GM12878 (cell line): Measurements from ENCODE around the gene USO1. TPM values are rescaled to one million over a fixed set of nuclear protein-coding genes. Genes with fewer than 3 reads are reported as not detected.

Source experiments
- CHD1 ChIP-seq: IDR thresholded peaks from 2 replicates; pipeline ENCODE4 v1.6.1; 2012; ENCODE audit warnings: low read depth, low read length, improper control_type of control experiment
- HDAC2 ChIP-seq: fragments of 200-600 bp; sonication (generic); IDR thresholded peaks from 2 replicates; pipeline ENCODE4 v1.6.1; 2017
- KAT2A ChIP-seq: conservative IDR thresholded peaks from 2 replicates; pipeline ENCODE4 v1.6.1; 2011; ENCODE audit warnings: low read depth, low read length; ENCODE audit not compliant: control insufficient read depth
- MTA3 ChIP-seq: IDR thresholded peaks from 2 replicates; pipeline ENCODE4 v1.6.1; 2012; ENCODE audit warnings: low read length, inconsistent platforms, borderline replicate concordance
- NKRF ChIP-seq: fragments of 450-650 bp; conservative IDR thresholded peaks from 2 replicates; pipeline ENCODE4 v1.6.1; 2017; ENCODE audit warnings: mild to moderate bottlenecking, moderate library complexity
- SMAD1 ChIP-seq: fragments of 450-650 bp; IDR thresholded peaks from 2 replicates; pipeline ENCODE4 v1.6.1; 2018; ENCODE audit warnings: mild to moderate bottlenecking, low read depth; ENCODE audit not compliant: partially characterized antibody
- YBX1 ChIP-seq: fragments of 450-650 bp; IDR thresholded peaks from 2 replicates; pipeline ENCODE4 v1.6.1; 2016; ENCODE audit warnings: antibody characterized with exemption
- YY1 ChIP-seq: IDR thresholded peaks from 2 replicates; pipeline ENCODE4 v1.6.1; 2011; ENCODE audit warnings: low read depth, mild to moderate bottlenecking, low read length
- ZNF207 ChIP-seq: fragments of 450-650 bp; IDR thresholded peaks from 2 replicates; pipeline ENCODE4 v1.6.1; 2014; ENCODE audit warnings: antibody characterized with exemption, mild to moderate bottlenecking, borderline replicate concordance
- polyA plus RNA-seq, 11 experiments: library from polyadenylated mRNA; depleted of rRNA in 4 of 11; unstranded in 6 of 11; stranded (reverse) in 5 of 11; fragments of >200 nt; fragmentation: Nextera tagmentation in 4 of 11; fragmentation: Illumina TruSeq in 1 of 11; extraction: Ambion mirVana in 4 of 11; extraction: Trizol in 1 of 11; gene quantifications; 1 replicate in 1 of 11; 2 replicates in 10 of 11; pipeline versions ENCODE4 v1.2.1 to v1.2.3, GENCODE V29; 2011 to 2016; ENCODE audit warnings: inconsistent platforms in 2 of 11, missing spikeins in 2 of 11, low read depth in 1 of 11
- total RNA-seq, 4 experiments: library from RNA; depleted of rRNA in 3 of 4; stranded (reverse); fragments of >200 nt in 3 of 4; fragmentation: Illumina TruSeq in 1 of 4; extraction: Trizol in 1 of 4; gene quantifications; 2 replicates each; pipeline versions ENCODE4 v1.2.1 to v1.2.3, GENCODE V29; 2013 to 2021
- TF ChIP-seq, protein P1 (sequence below): fragments of 450-650 bp; IDR thresholded peaks from 2 replicates; pipeline ENCODE4 v1.6.1; 2017; ENCODE audit warnings: mild to moderate bottlenecking, moderate library complexity

The USO1 gene
- total and polyA plus RNA-seq, 10 of the 15 experiments (the other 5 are each of a cell fraction or from before 2014, with no cell fraction given) = 19.4 to 79.7 (median 59.6) TPM

GRCh38 chr4:75718529-75718928 lies 5.8 kb upstream of the USO1 start (continued):
- TF ChIP-seq, protein P1, sequence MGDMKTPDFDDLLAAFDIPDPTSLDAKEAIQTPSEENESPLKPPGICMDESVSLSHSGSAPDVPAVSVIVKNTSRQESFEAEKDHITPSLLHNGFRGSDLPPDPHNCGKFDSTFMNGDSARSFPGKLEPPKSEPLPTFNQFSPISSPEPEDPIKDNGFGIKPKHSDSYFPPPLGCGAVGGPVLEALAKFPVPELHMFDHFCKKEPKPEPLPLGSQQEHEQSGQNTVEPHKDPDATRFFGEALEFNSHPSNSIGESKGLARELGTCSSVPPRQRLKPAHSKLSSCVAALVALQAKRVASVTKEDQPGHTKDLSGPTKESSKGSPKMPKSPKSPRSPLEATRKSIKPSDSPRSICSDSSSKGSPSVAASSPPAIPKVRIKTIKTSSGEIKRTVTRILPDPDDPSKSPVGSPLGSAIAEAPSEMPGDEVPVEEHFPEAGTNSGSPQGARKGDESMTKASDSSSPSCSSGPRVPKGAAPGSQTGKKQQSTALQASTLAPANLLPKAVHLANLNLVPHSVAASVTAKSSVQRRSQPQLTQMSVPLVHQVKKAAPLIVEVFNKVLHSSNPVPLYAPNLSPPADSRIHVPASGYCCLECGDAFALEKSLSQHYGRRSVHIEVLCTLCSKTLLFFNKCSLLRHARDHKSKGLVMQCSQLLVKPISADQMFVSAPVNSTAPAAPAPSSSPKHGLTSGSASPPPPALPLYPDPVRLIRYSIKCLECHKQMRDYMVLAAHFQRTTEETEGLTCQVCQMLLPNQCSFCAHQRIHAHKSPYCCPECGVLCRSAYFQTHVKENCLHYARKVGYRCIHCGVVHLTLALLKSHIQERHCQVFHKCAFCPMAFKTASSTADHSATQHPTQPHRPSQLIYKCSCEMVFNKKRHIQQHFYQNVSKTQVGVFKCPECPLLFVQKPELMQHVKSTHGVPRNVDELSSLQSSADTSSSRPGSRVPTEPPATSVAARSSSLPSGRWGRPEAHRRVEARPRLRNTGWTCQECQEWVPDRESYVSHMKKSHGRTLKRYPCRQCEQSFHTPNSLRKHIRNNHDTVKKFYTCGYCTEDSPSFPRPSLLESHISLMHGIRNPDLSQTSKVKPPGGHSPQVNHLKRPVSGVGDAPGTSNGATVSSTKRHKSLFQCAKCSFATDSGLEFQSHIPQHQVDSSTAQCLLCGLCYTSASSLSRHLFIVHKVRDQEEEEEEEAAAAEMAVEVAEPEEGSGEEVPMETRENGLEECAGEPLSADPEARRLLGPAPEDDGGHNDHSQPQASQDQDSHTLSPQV = no peak
- no peak for TF ChIP-seq MTA3
- no peak for TF ChIP-seq ZNF207
- no peak for TF ChIP-seq CHD1
- no peak for TF ChIP-seq NKRF
- TF ChIP-seq SMAD1 = no peak
- TF ChIP-seq HDAC2 = no peak
- TF ChIP-seq YY1 = no peak
- TF ChIP-seq YBX1 = no peak
- no peak for TF ChIP-seq KAT2A
